Stomach (tissue), 9 donors: ENCODE data around the gene RGSL1. TPM values are rescaled to one million over a fixed set of nuclear protein-coding genes. Genes with fewer than 3 reads are reported as not detected.

Source experiments
- DNase-seq, 2 donors: peaks; one replicate each; pipeline versions ENCODE4 v3.0.0 to v3.0.0-alpha.2; 2013 to 2019
- H3K27ac ChIP-seq, 5 donors: fragments of 200-600 bp in 4 of 5; sonication (generic) in 4 of 5; one replicate each; pipeline ENCODE4 v1.5.1; 2013 to 2019; ENCODE audit warnings: mild to moderate bottlenecking in 1 of 5, moderate library complexity in 1 of 5
- H3K27me3 ChIP-seq, 3 donors: fragments of 200-600 bp; sonication (generic); one replicate each; pipeline ENCODE4 v1.5.1; 2017 to 2019; ENCODE audit warnings: mixed run types in 1 of 3
- H3K36me3 ChIP-seq, 4 donors: fragments of 200-600 bp; sonication (generic); 1 replicate in 3 of 4; 2 replicates in 1 of 4; pipeline ENCODE4 v1.5.1; 2016 to 2019
- H3K4me1 ChIP-seq, 4 donors: fragments of 200-600 bp; sonication (generic); one replicate each; pipeline ENCODE4 v1.5.1; 2016 to 2019
- H3K4me3 ChIP-seq, 4 donors: fragments of 200-600 bp; sonication (generic) in 3 of 4; one replicate each; pipeline ENCODE4 v1.5.1; 2016 to 2019; ENCODE audit warnings: mild to moderate bottlenecking in 1 of 4
- H3K9me3 ChIP-seq, 4 donors: fragments of 200-600 bp; sonication (generic); one replicate each; pipeline ENCODE4 v1.5.1; 2016 to 2019
- EP300 ChIP-seq: sonication (generic); formaldehyde crosslinking; IDR thresholded peaks from one replicate; pipeline ENCODE4 v1.6.1; 2017; ENCODE audit warnings: antibody characterized with exemption
- POLR2A ChIP-seq, 4 donors: fragments of 450-650 bp; IDR thresholded peaks; one replicate each; pipeline ENCODE4 v1.6.1; 2016; ENCODE audit warnings: antibody characterized with exemption in 4 of 4, control low read depth in 2 of 4, mild to moderate bottlenecking in 1 of 4, moderate library complexity in 1 of 4
- POLR2AphosphoS5 ChIP-seq, 3 donors: sonication (generic); formaldehyde crosslinking; IDR thresholded peaks; one replicate each; pipeline ENCODE4 v1.6.1; 2016; ENCODE audit warnings: antibody characterized with exemption in 3 of 3
- WGBS, 5 donors: extraction: QIAGEN DNeasy Blood & Tissue Kit in 3 of 5; methylation state at CpG; one replicate each; pipeline versions ENCODE4 v1.1.5 to v1.1.7; 2013 to 2018; 5-methylcytosine and 5-hydroxymethylcytosine counted together
- intact Hi-C: fragments of 100-400 bp; cut with DNase I; formaldehyde crosslinking; loops from one replicate; pipeline ENCODE4 v1.15.1; 2023; ENCODE audit warnings: low total_unique reads
- polyA plus RNA-seq, 3 donors: library from polyadenylated mRNA; stranded (reverse); fragments of 200-250 nt; gene quantifications; one replicate each; pipeline ENCODE4 v1.2.3, GENCODE V29; 2013
- total RNA-seq, 5 donors: library from RNA; depleted of rRNA; stranded (reverse); fragments of >200 nt; gene quantifications; one replicate each; pipeline versions ENCODE4 v1.1.0 to v1.2.3, GENCODE V29; 2014 to 2016
- TF ChIP-seq, protein P1 (sequence below), 7 experiments: fragments of 450-650 bp in 4 of 7; fragments of 200-600 bp in 3 of 7; sonication (generic) in 3 of 7; IDR thresholded peaks; one replicate each; pipeline ENCODE4 v1.5.1; 2016 to 2019; ENCODE audit warnings: antibody characterized with exemption in 7 of 7, control low read depth in 2 of 7, mild to moderate bottlenecking in 1 of 7
- donor health status: healthy with polysubstance abuse.
- donor health status: Bipolar disorder and iron deficiency.
- donor health status: healthy.

Gene RGSL1
- total and polyA plus RNA-seq, 8 donors = not detected

DNA sequence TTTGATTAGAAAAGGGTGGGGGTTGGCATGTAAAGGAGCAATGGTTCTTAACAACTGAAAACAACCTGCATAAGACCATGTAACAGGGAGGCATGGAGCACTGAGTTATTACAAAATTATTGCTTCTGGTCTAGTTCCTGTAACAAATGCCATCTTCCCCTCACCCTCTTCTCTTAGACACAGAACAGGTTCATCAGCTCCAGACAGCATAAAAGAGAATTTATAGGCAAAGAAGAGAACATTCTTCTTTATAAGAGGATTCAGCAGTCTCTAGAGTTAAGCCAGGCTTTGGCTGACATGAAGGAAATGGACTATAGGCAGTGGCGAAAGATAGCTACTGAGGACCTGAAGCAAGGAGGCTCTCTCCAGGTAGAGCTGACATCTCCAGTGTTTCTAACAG lies 38.9 kb downstream of the RGSL1 start:
- no peaks in the 10 kb centered on the region for H3K4me1 ChIP-seq
- intact Hi-C loops = no loop called here

DNA sequence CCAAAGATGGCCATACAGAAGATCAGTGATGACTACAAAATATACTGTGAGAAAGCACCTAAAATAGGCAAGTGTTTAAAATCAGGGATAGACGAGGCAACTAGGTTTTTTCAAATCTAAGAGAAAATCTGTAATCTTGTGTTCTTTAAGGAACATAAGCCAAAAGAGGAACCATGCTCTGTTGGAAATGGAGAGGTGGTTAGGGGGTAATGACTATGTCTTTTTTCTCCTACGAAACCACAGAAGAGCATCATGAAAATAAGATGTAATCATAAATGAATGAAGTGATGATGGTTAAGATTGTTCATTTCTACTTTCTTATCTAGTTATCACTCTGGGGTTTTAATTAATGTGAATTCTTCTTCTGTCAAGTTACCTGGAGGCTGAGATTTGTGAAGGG lies 43.1 kb downstream of the RGSL1 start:
- no peak overlapping the region for H3K4me3 ChIP-seq
- intact Hi-C loops = no loop called here
- WGBS, 5 donors = 60 to 76% (median 71%) methylated on average over 2 of the region's 2 CpGs
- no peaks in the 10 kb centered on the region for H3K4me1 ChIP-seq
- no peaks in the 10 kb centered on the region for H3K27me3 ChIP-seq
- no peak for DNase-seq
- no peaks in the 10 kb centered on the region for H3K36me3 ChIP-seq
- H3K9me3 ChIP-seq = no peaks in the 10 kb centered on the region
- TF ChIP-seq, protein P1, sequence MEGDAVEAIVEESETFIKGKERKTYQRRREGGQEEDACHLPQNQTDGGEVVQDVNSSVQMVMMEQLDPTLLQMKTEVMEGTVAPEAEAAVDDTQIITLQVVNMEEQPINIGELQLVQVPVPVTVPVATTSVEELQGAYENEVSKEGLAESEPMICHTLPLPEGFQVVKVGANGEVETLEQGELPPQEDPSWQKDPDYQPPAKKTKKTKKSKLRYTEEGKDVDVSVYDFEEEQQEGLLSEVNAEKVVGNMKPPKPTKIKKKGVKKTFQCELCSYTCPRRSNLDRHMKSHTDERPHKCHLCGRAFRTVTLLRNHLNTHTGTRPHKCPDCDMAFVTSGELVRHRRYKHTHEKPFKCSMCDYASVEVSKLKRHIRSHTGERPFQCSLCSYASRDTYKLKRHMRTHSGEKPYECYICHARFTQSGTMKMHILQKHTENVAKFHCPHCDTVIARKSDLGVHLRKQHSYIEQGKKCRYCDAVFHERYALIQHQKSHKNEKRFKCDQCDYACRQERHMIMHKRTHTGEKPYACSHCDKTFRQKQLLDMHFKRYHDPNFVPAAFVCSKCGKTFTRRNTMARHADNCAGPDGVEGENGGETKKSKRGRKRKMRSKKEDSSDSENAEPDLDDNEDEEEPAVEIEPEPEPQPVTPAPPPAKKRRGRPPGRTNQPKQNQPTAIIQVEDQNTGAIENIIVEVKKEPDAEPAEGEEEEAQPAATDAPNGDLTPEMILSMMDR (IDR thresholded peaks at IDR 0.05) = no peak
- no peak for TF ChIP-seq EP300
- no peak for TF ChIP-seq POLR2AphosphoS5 (IDR thresholded peaks at IDR 0.05)
- no peak for TF ChIP-seq POLR2A (IDR thresholded peaks at IDR 0.05)
- H3K27ac ChIP-seq = no peak overlapping the region

More for the DNA sequence above, 38.9 kb downstream of the RGSL1 start:
- Histone ChIP-seq H3K4me3 (no peak overlapping the region), H3K36me3 (no peaks in the 10 kb centered on the region), H3K9me3 (no peaks in the 10 kb centered on the region), H3K27ac (no peak overlapping the region), H3K27me3 (no peaks in the 10 kb centered on the region)
- WGBS, 5 donors = 88 to 100% (median 96%) methylated on average over 1 of the region's 1 CpG
- no peak for DNase-seq
- TF ChIP-seq POLR2AphosphoS5 (IDR thresholded peaks at IDR 0.05) (no peak), EP300 (no peak), POLR2A (IDR thresholded peaks at IDR 0.05) (no peak)
- TF ChIP-seq, protein P1 (IDR thresholded peaks at IDR 0.05) = no peak

DNA sequence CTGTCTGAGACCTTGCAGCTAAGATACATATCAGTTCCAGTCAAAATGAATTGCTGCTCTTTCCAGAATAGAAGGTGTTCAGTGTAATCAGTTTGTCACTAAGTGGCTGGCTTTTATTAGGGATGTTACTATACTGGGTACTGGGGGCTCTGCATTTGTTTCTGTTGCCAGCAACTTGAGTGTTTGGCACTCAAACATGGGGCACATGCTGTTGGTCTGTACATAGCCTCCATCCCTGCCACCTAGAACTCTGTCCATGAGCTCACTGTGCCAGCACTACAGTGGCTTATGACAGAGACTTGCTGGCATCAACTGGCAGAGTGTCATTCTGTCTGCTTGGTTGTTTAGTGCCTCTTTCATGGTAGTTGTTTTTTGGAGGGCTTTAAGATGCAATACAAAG lies 45.1 kb downstream of the RGSL1 start:
- TF ChIP-seq POLR2A (IDR thresholded peaks at IDR 0.05) (no peak), EP300 (no peak), POLR2AphosphoS5 (IDR thresholded peaks at IDR 0.05) (no peak)
- TF ChIP-seq, protein P1 (IDR thresholded peaks at IDR 0.05) = no peak
- DNase-seq = no peak
- intact Hi-C loops = no loop called here
- H3K4me3 ChIP-seq = no peak overlapping the region
- no peaks in the 10 kb centered on the region for H3K36me3 ChIP-seq
- no peak overlapping the region for H3K27ac ChIP-seq
- H3K27me3 ChIP-seq = no peaks in the 10 kb centered on the region
- no peaks in the 10 kb centered on the region for H3K9me3 ChIP-seq
- no peaks in the 10 kb centered on the region for H3K4me1 ChIP-seq

DNA sequence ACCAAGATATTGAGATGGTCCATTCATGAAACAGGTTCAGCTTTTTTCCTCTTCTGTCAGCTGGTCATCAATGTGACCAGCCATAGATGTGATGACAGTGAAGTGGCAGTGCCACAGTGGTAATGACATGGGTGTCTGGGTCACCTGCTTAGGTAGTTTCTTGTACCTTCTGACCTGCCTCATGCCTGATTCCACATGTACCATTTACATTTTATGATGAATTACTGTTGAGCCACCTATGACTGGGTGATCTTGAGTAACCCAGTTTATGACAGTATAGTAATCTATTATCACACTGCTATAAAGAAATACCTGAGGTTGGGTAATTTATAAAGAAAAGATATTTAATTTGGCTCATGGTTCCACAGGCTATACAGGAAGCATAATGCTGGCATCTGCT lies 45.7 kb downstream of the RGSL1 start:
- DNase-seq = no peak
- intact Hi-C loops = no loop called here
- no peak overlapping the region for H3K27ac ChIP-seq
- H3K27me3 ChIP-seq = no peaks in the 10 kb centered on the region
- no peaks in the 10 kb centered on the region for H3K9me3 ChIP-seq
- no peaks in the 10 kb centered on the region for H3K4me1 ChIP-seq
- no peaks in the 10 kb centered on the region for H3K36me3 ChIP-seq
- H3K4me3 ChIP-seq = no peak overlapping the region
- TF ChIP-seq, protein P1 (IDR thresholded peaks at IDR 0.05) = no peak
- TF ChIP-seq EP300 = no peak
- no peak for TF ChIP-seq POLR2AphosphoS5 (IDR thresholded peaks at IDR 0.05)
- no peak for TF ChIP-seq POLR2A (IDR thresholded peaks at IDR 0.05)
